Endodermal cell (in vitro differentiated cells): ENCODE data around the gene PTPN21. TPM values are rescaled to one million over a fixed set of nuclear protein-coding genes. Genes with fewer than 3 reads are reported as not detected.

Experiments used
- DNase-seq: peaks from one replicate; pipeline ENCODE4 v3.0.0-alpha.2; 2017
- H3K27ac ChIP-seq: 2 replicates; pipeline ENCODE4 v1.5.1; 2013; ENCODE audit warnings: mild to moderate bottlenecking, low read depth, low read length, moderate library complexity
- H3K27me3 ChIP-seq: 2 replicates; pipeline ENCODE4 v1.6.1; 2013; ENCODE audit warnings: mild to moderate bottlenecking, low read length, moderate library complexity; ENCODE audit not compliant: insufficient read depth, control insufficient read depth, poor library complexity, severe bottlenecking
- H3K36me3 ChIP-seq: 2 replicates; pipeline ENCODE4 v1.7.0; 2013; ENCODE audit warnings: mild to moderate bottlenecking, low read length, moderate library complexity; ENCODE audit not compliant: control insufficient read depth, insufficient read depth
- H3K4me1 ChIP-seq: one replicate; pipeline ENCODE4 v1.7.0; 2013; ENCODE audit warnings: low read length; ENCODE audit not compliant: control insufficient read depth, insufficient read depth
- H3K4me3 ChIP-seq: 2 replicates; pipeline ENCODE4 v1.5.1; 2013; ENCODE audit warnings: mild to moderate bottlenecking, low read length, moderate library complexity
- H3K9ac ChIP-seq: 2 replicates; pipeline ENCODE4 v1.6.1; 2013; ENCODE audit warnings: mild to moderate bottlenecking, low read length, moderate library complexity; ENCODE audit not compliant: poor library complexity, severe bottlenecking; ENCODE audit errors: extremely low read depth
- H3K9me3 ChIP-seq: 2 replicates; pipeline ENCODE4 v1.6.1; 2013; ENCODE audit warnings: mild to moderate bottlenecking, low read length, moderate library complexity; ENCODE audit not compliant: control insufficient read depth
- H3K27ac Mint-ChIP-seq: 2 replicates; pipeline ENCODE4 v1.8.0; 2020; ENCODE audit warnings: mixed read lengths
- H3K27me3 Mint-ChIP-seq: 2 replicates; pipeline ENCODE4 v1.8.0; 2021; ENCODE audit warnings: mild to moderate bottlenecking, mixed read lengths; ENCODE audit not compliant: insufficient read depth
- H3K36me3 Mint-ChIP-seq: 2 replicates; pipeline ENCODE4 v1.8.0; 2020; ENCODE audit warnings: low read depth, mixed read lengths
- H3K4me1 Mint-ChIP-seq: 2 replicates; pipeline ENCODE4 v1.8.0; 2020; ENCODE audit warnings: mixed read lengths
- H3K4me3 Mint-ChIP-seq: 2 replicates; pipeline ENCODE4 v1.8.0; 2020; ENCODE audit warnings: mild to moderate bottlenecking, moderate library complexity, mixed read lengths
- H3K9me3 Mint-ChIP-seq: 2 replicates; pipeline ENCODE4 v1.8.0; 2020; ENCODE audit warnings: mild to moderate bottlenecking, mixed read lengths
- CTCF ChIP-seq: fragments of 200-600 bp; sonication (generic); conservative IDR thresholded peaks from 2 replicates; pipeline ENCODE4 v1.5.0; 2021; ENCODE audit warnings: antibody characterized with exemption, mild to moderate bottlenecking
- WGBS, 2 experiments: methylation state at CpG; one replicate each; pipeline versions ENCODE4 v1.1.5 to v1.1.7; 2013; ENCODE audit warnings: missing lambda C conversion rate in 2 of 2, mixed read lengths in 1 of 2; ENCODE audit not compliant: insufficient coverage in 1 of 2, insufficient read length in 1 of 2; 5-methylcytosine and 5-hydroxymethylcytosine counted together
- total RNA-seq, 2 donors: library from RNA; stranded (reverse); fragmentation: NEBNext Ultra II Directional in 1 of 2; extraction: Animal tissue kit (Norgen Biotek cat#: 25700) in 1 of 2; gene quantifications; 2 replicates in 1 of 2; 3 replicates in 1 of 2; pipeline ENCODE4 v1.2.1, GENCODE V29; 2021

Gene PTPN21
- total RNA-seq, 2 donors from 2014 or later = 23.8 to 45.5 TPM

GRCh38 chr14:88481059-88481458 is 73.7 kb downstream of the PTPN21 start:
- Mint-ChIP-seq H3K4me1 (peaks cover 7% of the 10 kb centered on the region), H3K27ac (no peak overlapping the region), H3K27me3 (no peaks in the 10 kb centered on the region), H3K36me3 (peaks cover 67% of the 10 kb centered on the region), H3K4me3 (no peak overlapping the region), H3K9me3 (no peaks in the 10 kb centered on the region)
- no peak for DNase-seq
- Histone ChIP-seq H3K27ac (no peak overlapping the region), H3K36me3 (peaks cover 82% of the 10 kb centered on the region), H3K9me3 (no peaks in the 10 kb centered on the region), H3K9ac (no peak overlapping the region), H3K4me3 (no peak overlapping the region), H3K4me1 (no peaks in the 10 kb centered on the region), H3K27me3 (no peaks in the 10 kb centered on the region)
- TF ChIP-seq CTCF = no peak
- WGBS, 2 experiments = 89% methylated on average over 2 of the region's 2 CpGs; no CpG with 5 or more reads in 1 of the 2 experiments

GRCh38 chr14:88479574-88479987 is 75.2 kb downstream of the PTPN21 start:
- peaks cover 7% of the 10 kb centered on the region for H3K4me1 Mint-ChIP-seq
- Histone ChIP-seq H3K27me3 (no peaks in the 10 kb centered on the region), H3K4me3 (no peak overlapping the region), H3K9ac (no peak overlapping the region), H3K4me1 (no peaks in the 10 kb centered on the region), H3K36me3 (peaks cover 80% of the 10 kb centered on the region), H3K9me3 (peaks cover 8% of the 10 kb centered on the region), H3K27ac (no peak overlapping the region)
- 96 to 100% methylated on average over 18 to 40 of the region's 40 CpGs for WGBS, 2 experiments
- H3K36me3 Mint-ChIP-seq = peaks cover 76% of the 10 kb centered on the region
- no peak for DNase-seq
- TF ChIP-seq CTCF = no peak
- H3K27me3 Mint-ChIP-seq = no peaks in the 10 kb centered on the region
- no peak overlapping the region for H3K4me3 Mint-ChIP-seq
- no peaks in the 10 kb centered on the region for H3K9me3 Mint-ChIP-seq
- H3K27ac Mint-ChIP-seq = no peak overlapping the region

GRCh38 chr14:88478931-88479330 is 75.9 kb downstream of the PTPN21 start:
- H3K36me3 Mint-ChIP-seq = peaks cover 77% of the 10 kb centered on the region
- WGBS, 2 experiments = 94% methylated on average over 10 to 36 of the region's 36 CpGs

More at GRCh38 chr14:88478931-88479330, 75.9 kb downstream of the PTPN21 start:
- Histone ChIP-seq H3K9me3 (peaks cover 8% of the 10 kb centered on the region), H3K4me3 (no peak overlapping the region), H3K27ac (no peak overlapping the region), H3K36me3 (peaks cover 73% of the 10 kb centered on the region), H3K9ac (no peak overlapping the region), H3K4me1 (no peaks in the 10 kb centered on the region), H3K27me3 (no peaks in the 10 kb centered on the region)
- Mint-ChIP-seq H3K27me3 (no peaks in the 10 kb centered on the region), H3K4me3 (no peak overlapping the region), H3K27ac (no peak overlapping the region), H3K4me1 (peaks cover 7% of the 10 kb centered on the region), H3K9me3 (no peaks in the 10 kb centered on the region)
- TF ChIP-seq CTCF = no peak
- no peak for DNase-seq
